Vagina (tissue), 2 donors: ENCODE data around the gene FAM153A.
"Not testable (repeated sequence)": the region's sequence is repeated elsewhere in the genome, so short reads cannot be mapped to it uniquely, and the experiment has no call there.

Experiments
- POLR2A ChIP-seq, 2 donors: fragments of 450-650 bp; IDR thresholded peaks; one replicate each; pipeline ENCODE4 v1.6.1; 2017; ENCODE audit warnings: antibody characterized with exemption in 2 of 2, mild to moderate bottlenecking in 2 of 2, moderate library complexity in 2 of 2
- TF ChIP-seq, protein P1 (sequence below), 3 experiments: fragments of 450-650 bp in 2 of 3; fragments of 200-600 bp in 1 of 3; sonication (generic) in 1 of 3; IDR thresholded peaks; one replicate each; pipeline ENCODE4 v1.5.1; 2017 to 2019; ENCODE audit warnings: antibody characterized with exemption in 3 of 3, mild to moderate bottlenecking in 2 of 3, moderate library complexity in 2 of 3

DNA sequence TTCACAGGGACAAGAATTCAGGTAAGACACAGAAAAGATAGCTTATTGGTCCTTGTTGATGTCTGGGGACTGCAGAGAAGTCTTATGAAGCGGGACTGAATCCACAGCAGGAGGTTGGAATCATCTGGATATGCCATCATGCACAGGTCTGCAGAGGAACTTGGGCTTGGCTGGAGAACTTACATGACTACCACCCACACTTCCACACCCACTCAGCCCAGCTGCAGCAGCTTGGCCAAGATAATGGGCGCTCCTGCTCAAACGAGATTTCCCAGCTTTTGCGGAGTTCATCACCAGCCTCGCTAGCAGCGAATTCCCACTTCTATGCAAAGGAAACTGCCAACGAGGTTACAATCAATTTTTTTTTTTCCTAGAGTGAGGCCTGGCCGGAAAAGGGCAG is 21.7 kb downstream of the FAM153A start:
- TF ChIP-seq, protein P1, sequence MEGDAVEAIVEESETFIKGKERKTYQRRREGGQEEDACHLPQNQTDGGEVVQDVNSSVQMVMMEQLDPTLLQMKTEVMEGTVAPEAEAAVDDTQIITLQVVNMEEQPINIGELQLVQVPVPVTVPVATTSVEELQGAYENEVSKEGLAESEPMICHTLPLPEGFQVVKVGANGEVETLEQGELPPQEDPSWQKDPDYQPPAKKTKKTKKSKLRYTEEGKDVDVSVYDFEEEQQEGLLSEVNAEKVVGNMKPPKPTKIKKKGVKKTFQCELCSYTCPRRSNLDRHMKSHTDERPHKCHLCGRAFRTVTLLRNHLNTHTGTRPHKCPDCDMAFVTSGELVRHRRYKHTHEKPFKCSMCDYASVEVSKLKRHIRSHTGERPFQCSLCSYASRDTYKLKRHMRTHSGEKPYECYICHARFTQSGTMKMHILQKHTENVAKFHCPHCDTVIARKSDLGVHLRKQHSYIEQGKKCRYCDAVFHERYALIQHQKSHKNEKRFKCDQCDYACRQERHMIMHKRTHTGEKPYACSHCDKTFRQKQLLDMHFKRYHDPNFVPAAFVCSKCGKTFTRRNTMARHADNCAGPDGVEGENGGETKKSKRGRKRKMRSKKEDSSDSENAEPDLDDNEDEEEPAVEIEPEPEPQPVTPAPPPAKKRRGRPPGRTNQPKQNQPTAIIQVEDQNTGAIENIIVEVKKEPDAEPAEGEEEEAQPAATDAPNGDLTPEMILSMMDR (IDR thresholded peaks at IDR 0.05), result not testable (repeated sequence)
- not testable (repeated sequence) for TF ChIP-seq POLR2A (IDR thresholded peaks at IDR 0.05)
